ENCODE measurements around the gene CDH23. TPM values are rescaled to one million over a fixed set of nuclear protein-coding genes. Genes with fewer than 3 reads are reported as not detected.

CDH23 gene
- total and polyA plus RNA-seq, 10 of the 15 experiments (the other 5 are each of a cell fraction or from before 2014, with no cell fraction given), result 0.09 to 0.40 (median 0.15) TPM; not detected in 1

- no peak for DNase-seq (ENCODE audit: low read depth, low spot score)
- intact Hi-C loops (cut with micrococcal nuclease; ENCODE audit: unreplicated experiment), result no loop called here
- FAIRE-seq, result no peak
- Histone ChIP-seq H3K9ac (ENCODE audit: control insufficient read depth, insufficient read depth, low read length) (no peak overlapping the region), H3K9me3 (replicated peaks; ENCODE audit: control insufficient read depth, insufficient read depth, low read length) (no peaks in the 10 kb centered on the region), H3K36me3 (ENCODE audit: control insufficient read depth in 2 of 2, insufficient read depth in 2 of 2, low read length in 1 of 2) (no peaks in the 10 kb centered on the region), H3K4me2 (ENCODE audit: control insufficient read depth, insufficient read depth) (no peak overlapping the region), H3K4me3 (no peak overlapping the region), H2AFZ (ENCODE audit: control insufficient read depth, low read depth, low read length) (no peak overlapping the region), H4K20me1 (ENCODE audit: control insufficient read depth, insufficient read depth) (no peaks in the 10 kb centered on the region), H3K79me2 (ENCODE audit: control insufficient read depth, insufficient read depth, low read length) (no peaks in the 10 kb centered on the region), H3K27me3 (replicated peaks in 1 of 2; ENCODE audit: control insufficient read depth in 2 of 2, insufficient read depth in 2 of 2, low read length in 1 of 2) (no peaks in the 10 kb centered on the region; a peak in 1 of 4 replicates), H3K27ac (ENCODE audit: control insufficient read depth, insufficient read depth) (no peak overlapping the region), H3K4me1 (ENCODE audit: control insufficient read depth, insufficient read depth, low read length) (no peaks in the 10 kb centered on the region)
- in situ Hi-C loops (cut with MboI), result no loop called here
- ChIA-PET SMC1A (ENCODE audit: uncharacterized antibody, unreplicated experiment) (no interaction called here), CTCF (no interaction called here), RAD21 (ENCODE audit: unreplicated experiment) (no interaction called here), POLR2A (no interaction called here)
- no peak for ATAC-seq
- BruUV-seq (replicated peaks), result no TSS peak
- whole genome bisulfite sequencing (ENCODE audit: insufficient coverage, insufficient replicate concordance, low lambda C conversion rate, missing lambda C conversion rate), result 2% methylated on average over 3 of the region's 3 CpGs
- no peak for TF ChIP-seq MEF2A (IDR thresholded peaks at IDR 0.05; ENCODE audit: insufficient read depth, low read depth, low read length)
- TF ChIP-seq HDAC2 (IDR thresholded peaks at IDR 0.05), result no peak
- no peak for TF ChIP-seq TARDBP (IDR thresholded peaks at IDR 0.05; ENCODE audit: borderline replicate concordance)
- no peak for TF ChIP-seq SP1 (IDR thresholded peaks at IDR 0.05; ENCODE audit: low read depth, low read length)
- no peak for TF ChIP-seq SUPT20H (IDR thresholded peaks at IDR 0.05; ENCODE audit: borderline replicate concordance, control insufficient read depth, low read depth, low read length)
- TF ChIP-seq MXI1 (IDR thresholded peaks at IDR 0.05; ENCODE audit: low read depth, low read length), result no peak
- TF ChIP-seq, protein P1, sequence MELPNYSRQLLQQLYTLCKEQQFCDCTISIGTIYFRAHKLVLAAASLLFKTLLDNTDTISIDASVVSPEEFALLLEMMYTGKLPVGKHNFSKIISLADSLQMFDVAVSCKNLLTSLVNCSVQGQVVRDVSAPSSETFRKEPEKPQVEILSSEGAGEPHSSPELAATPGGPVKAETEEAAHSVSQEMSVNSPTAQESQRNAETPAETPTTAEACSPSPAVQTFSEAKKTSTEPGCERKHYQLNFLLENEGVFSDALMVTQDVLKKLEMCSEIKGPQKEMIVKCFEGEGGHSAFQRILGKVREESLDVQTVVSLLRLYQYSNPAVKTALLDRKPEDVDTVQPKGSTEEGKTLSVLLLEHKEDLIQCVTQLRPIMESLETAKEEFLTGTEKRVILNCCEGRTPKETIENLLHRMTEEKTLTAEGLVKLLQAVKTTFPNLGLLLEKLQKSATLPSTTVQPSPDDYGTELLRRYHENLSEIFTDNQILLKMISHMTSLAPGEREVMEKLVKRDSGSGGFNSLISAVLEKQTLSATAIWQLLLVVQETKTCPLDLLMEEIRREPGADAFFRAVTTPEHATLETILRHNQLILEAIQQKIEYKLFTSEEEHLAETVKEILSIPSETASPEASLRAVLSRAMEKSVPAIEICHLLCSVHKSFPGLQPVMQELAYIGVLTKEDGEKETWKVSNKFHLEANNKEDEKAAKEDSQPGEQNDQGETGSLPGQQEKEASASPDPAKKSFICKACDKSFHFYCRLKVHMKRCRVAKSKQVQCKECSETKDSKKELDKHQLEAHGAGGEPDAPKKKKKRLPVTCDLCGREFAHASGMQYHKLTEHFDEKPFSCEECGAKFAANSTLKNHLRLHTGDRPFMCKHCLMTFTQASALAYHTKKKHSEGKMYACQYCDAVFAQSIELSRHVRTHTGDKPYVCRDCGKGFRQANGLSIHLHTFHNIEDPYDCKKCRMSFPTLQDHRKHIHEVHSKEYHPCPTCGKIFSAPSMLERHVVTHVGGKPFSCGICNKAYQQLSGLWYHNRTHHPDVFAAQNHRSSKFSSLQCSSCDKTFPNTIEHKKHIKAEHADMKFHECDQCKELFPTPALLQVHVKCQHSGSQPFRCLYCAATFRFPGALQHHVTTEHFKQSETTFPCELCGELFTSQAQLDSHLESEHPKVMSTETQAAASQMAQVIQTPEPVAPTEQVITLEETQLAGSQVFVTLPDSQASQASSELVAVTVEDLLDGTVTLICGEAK (IDR thresholded peaks at IDR 0.05; ENCODE audit: borderline replicate concordance), result no peak
- no peak for TF ChIP-seq SREBF1 (IDR thresholded peaks at IDR 0.05; ENCODE audit: low read length)
- TF ChIP-seq BCL3 (IDR thresholded peaks at IDR 0.05; ENCODE audit: borderline replicate concordance, insufficient read depth, low read depth, low read length, poor library complexity, severe bottlenecking), result no peak
- TF ChIP-seq POU2F2 (IDR thresholded peaks at IDR 0.05; ENCODE audit: borderline replicate concordance, low read depth, low read length), result no peak
- TF ChIP-seq EZH2 (IDR thresholded peaks at IDR 0.05; ENCODE audit: borderline replicate concordance, control insufficient read depth, low read depth, low read length), result no peak
- TF ChIP-seq IRF4 (IDR thresholded peaks at IDR 0.05; ENCODE audit: low read depth, low read length), result no peak
- TF ChIP-seq, protein P2, sequence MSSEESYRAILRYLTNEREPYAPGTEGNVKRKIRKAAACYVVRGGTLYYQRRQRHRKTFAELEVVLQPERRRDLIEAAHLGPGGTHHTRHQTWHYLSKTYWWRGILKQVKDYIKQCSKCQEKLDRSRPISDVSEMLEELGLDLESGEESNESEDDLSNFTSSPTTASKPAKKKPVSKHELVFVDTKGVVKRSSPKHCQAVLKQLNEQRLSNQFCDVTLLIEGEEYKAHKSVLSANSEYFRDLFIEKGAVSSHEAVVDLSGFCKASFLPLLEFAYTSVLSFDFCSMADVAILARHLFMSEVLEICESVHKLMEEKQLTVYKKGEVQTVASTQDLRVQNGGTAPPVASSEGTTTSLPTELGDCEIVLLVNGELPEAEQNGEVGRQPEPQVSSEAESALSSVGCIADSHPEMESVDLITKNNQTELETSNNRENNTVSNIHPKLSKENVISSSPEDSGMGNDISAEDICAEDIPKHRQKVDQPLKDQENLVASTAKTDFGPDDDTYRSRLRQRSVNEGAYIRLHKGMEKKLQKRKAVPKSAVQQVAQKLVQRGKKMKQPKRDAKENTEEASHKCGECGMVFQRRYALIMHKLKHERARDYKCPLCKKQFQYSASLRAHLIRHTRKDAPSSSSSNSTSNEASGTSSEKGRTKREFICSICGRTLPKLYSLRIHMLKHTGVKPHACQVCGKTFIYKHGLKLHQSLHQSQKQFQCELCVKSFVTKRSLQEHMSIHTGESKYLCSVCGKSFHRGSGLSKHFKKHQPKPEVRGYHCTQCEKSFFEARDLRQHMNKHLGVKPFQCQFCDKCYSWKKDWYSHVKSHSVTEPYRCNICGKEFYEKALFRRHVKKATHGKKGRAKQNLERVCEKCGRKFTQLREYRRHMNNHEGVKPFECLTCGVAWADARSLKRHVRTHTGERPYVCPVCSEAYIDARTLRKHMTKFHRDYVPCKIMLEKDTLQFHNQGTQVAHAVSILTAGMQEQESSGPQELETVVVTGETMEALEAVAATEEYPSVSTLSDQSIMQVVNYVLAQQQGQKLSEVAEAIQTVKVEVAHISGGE (CRISPR knock-in tag; IDR thresholded peaks at IDR 0.05), result no peak
- TF ChIP-seq ZNF384 (IDR thresholded peaks at IDR 0.05; ENCODE audit: borderline replicate concordance, low read depth, low read length), result no peak
- no peak for TF ChIP-seq YBX1 (IDR thresholded peaks at IDR 0.05)
These were observed 184.7 kb downstream of the CDH23 start for GRCh38 chr10:71581376-71581775.

All from GM12878 (cell line).